Amniotic stem cell (primary cell): ENCODE results near the gene MAST4.

Source experiments
- DNase-seq: peaks from one replicate; lab custom pipeline; 2025; lab: John Stamatoyannopoulos, UW

MAST4 gene

DNA sequence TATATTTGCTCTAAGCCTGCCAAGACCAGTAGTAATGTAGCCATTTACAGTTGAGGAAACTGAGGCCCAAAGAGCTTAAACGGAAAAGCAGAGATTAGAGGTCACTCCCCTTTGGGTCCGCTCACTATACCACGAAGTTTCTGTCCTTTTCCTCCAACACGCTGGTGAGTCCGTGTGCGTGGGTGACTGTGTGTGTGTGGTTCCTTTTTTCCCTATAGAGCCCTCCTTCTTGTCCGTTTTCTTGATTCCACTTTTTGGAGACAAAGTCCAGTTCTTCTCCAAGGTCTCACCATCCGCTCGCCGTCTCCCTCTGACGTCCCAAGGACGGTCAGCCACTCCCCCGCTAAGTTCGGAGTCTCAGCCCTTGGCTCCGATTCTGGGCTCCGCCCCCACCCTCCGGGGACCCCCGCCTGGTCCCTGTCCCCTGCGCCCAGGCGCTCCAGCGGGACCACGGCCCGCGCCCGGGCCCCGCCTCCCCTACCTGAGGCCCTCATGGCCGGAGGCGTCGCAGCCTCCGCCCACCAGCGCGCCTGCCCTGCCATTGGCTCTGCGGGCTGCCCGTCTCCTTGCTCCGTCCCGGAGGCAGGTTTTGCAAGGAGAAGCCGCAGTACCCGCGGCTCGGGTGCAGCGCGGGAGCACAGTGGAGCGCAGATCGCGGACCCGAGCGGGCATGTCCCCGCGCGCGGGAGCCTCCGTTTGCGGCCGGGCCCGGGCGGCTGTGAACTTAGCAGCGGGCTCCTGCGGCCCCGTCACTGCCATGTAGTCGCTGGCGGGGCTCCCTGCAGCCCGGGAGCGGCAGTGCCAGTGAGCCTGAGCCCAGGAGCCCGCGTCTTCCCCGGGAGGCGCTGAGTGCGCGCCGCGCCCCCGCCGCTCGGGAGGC lies at the start of gene MAST4:
MAST4 (plus strand) TSS at position 638 of the 880 bp plus-strand sequence. CDS start 263 bp downstream, outside the sequence.
- DNase-seq: peak; percentile 18

DNA sequence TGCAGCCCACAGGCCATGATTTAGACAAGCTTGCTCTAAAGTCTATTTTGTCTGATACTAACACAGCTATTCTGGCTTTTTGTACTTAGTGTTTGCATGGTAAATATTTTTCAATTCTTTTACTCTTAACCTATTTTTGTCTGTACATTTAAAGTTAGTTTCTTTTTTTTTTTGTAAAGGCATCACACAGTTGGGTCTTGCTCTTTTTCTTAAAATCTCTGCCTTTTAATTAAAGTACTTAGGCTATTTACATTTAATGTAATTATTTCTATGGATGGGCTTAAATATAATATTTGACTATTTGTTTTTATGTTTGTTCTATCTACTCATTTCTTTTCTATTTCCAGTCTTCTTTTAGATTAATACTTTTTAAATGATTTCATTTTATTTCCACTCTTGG lies 49.7 kb upstream of the MAST4 start:
- DNase-seq: no peak

DNA sequence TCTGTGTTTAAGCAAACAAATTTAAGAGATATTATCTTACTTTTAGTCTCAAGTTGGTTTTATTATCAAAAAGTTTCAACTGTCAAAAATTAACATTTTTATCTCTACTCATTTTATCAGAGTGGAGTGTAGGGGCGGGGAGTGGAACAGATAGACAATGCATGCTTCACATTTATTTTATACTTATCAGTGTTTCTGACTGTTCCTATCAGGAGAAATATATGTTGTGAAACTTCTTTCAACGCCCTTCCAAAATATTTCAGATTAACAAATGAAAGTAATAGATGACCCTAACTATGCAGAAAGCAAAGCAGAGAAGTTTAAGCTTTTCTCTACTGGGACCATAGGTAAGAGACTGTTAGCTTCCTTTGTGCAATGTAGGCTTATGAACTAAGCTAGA lies 44.9 kb upstream of the MAST4 start:
- no peak for DNase-seq

DNA sequence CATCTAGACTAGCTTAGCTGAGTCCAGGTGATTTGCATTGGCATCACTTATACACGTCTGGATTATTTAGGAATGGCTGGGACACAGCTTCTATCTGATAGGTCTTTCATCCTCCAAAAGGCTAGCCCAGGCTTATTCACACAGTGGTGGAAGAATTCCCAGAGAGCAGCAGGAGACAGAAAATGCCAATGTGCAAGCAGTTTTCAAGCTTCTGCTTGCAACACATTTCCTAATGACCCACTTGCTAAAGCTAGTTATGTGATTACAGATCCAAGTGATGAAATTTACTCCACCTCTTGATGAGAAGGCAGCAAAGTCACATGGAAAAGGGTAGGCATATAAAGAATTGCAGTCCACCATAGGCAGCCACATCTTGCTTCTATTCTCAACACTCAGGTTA lies 44.2 kb upstream of the MAST4 start:
- DNase-seq: no peak

DNA sequence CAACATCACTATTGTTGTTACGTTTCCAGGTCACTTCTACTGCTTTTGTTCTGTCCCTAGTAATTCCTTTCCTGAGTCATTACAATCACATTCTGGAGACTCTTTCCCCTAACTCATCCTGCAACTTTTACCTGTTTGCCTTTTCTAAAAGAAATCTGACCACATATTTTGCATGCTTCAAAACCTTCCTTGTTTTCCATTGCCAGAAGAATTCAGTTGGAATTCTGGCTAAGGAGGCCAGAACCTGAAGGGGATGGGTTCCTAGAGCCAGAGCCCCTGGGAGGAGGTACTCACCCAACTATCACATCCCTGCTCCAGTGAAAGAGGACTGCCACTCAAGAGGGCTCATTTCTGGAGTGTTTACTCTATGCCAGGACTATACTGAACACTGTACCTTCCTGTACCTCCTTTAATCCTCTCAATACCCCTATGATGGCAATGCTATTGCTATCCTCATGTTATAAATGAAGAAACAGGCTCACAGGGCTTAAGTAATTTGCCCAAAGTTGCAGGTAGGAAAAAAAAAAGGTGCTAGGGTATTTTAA lies 42.8 kb upstream of the MAST4 start:
- DNase-seq: no peak

DNA sequence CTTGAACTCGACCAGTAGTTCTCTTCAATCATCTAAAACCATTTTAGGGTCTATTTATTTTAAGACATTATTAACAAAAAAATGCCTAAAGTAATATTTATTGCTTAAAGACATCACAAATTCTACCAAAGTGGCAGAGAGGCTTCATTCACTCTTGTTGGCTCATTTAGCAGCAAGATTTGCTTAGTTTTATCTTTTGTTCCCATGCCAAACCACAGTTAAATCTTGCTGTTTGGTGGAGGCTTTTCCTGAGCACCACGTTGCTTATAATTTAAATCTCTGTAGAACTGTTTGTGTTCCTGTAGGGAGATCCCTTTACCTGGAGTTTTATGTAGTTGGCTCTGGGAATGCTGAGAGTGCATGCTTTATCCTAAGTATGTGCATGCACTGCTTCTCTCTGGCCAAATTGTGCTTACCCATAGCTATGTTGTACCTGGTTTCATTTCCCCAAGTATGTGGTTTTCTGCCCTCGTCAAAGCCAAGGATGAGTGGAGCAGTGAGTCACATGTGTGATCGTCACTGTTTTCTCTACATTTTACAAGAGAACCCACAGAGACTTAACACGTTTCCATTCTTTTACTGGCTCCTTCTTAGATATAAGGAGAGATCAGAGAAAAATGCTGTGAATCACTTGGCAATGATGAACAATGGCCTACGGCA lies 42.1 kb upstream of the MAST4 start:
- no peak for DNase-seq

DNA sequence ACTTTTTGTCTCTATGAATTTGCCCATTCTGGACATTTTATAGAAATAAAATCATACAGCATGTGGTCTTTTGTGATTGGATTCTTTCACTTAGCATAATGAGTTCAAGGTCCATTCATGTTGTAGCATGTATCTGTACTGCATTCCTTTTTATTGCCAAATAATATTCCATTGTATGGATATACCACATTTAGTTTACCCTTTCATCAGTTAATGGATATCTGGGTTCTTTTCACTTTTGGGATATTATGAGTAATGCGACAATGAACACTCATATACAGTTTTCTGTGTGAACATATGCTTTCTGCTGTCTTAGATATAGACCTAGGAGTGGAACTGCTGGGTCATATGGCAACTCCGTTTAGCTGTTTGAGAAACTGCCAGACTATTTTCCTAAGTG lies 41.3 kb upstream of the MAST4 start:
- no peak for DNase-seq

DNA sequence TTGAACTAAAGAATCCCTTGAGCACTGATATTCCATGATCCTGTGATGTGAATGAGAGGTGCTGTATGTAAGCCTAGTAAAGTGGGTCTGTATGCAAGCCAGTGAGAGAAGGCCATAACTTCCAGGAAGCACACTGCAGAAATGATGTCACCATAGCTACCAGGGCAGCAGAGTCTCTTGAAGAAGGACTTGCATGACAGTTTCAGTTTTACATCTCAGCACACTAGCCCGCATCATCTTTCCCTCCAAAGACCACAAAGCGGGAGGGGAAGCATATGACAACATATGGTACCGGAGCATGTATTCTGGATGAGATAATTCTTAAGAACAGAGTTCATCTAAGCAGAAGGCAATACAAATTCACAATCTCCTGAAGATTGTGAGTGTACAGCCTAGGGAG lies 37.6 kb upstream of the MAST4 start:
- no peak for DNase-seq

DNA sequence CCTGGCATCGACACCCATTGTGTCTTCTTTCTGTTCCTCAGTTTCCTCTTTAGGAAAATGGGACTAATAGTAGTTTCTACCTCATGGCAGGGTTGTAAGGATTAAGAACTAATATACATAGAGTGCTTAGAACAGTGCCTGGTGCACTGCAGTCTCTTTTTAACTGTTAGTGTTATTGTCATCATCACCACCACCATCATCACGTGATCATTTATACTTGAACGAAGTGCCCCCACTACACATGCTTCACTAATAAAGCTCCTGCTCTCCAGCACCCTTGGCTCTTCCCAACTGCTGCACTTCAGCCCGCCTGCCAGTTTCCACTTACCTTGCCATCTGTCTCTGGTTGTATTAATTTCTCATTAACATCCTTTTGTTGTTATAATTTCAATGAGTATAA lies 35.8 kb upstream of the MAST4 start:
- DNase-seq: no peak

DNA sequence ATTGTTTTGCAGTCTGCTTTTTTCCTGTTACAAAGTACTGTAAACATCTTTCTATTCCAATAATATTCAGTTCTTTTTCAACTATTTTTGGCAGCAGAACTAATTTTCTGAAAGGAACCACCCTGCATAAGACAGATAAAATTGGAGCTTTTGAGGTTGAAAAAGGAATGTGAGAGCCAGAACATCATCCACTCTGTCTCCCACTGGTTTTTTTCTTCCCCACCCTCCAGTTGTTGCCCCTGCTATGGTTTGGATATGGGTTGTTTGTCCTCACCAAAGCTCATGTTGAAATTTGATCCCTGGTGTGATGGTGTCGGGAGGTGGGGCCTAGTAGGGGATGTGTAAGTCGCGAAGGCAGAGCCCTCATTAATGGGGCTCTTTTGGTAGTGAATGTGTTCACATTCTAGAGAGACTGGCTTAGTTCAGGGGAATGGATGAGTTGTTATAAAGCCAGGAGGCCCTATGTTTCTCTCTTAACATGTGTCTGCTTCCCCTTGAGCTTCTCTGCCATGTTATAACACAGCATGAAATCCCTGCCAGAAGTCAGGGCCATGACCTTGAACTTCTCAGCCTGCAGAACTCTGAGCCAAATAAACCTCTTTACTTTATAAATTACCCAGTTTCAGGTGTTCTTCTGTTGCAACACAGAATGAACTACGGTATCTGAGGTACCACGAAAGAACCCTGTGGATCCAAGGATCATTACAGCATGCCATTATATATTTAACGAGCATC lies 34.8 kb upstream of the MAST4 start:
- DNase-seq: no peak

DNA sequence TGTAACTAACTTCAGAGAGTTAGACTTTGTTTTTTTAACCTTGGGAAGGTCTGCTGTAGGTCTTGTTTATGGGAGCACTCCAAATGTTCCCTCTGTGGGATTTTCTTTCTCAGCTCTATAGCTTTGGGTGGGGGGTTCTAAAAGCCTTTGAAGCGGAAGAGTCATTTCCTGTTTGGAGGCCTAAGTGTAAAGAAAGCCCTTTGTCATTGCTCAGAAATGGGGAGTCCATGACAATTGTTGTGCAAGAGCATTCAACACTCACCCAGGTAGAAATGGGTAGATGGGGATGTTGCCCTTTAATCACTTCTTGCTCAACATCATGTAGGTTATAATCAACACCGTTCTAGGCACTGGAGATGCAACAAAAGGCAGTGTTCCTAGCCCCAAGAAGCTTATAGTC lies 30.3 kb upstream of the MAST4 start:
- DNase-seq: no peak

DNA sequence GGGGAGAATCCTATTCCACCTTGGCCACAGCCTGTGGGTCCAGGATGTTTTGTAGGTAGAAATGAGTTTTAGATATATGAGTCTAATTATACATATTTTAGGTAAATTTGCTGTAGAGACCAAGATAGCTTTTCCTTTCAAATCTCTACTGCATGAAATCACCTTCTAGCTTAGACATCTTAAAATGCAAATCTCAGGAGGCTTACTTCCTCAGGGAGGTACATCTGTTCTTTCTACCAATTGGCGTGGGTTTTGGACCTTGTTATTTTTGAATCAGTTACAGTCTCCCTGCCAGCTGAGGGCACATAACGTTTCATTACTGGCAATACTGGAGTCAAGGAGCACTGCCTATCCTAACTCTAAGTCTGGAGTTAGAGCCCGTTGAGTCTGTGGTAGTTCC lies 28.7 kb upstream of the MAST4 start:
- no peak for DNase-seq

DNA sequence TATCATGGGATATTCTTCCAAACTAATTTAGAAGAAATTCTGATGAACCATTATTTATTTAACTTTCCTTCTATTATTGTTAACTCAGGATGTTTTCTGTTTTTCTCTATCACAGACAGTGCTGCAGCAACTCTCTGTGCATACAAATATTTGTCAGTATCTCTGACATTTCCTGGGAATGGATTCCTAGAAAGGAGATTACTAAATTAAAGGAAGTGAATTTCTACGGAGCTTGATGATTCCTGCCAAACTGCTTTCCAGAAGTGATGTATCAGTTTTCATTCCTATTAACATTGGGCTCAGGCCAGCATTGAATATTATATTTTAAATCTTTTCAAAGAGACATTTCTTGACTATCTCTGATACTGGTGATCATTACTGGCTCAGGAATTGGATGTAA lies 26.0 kb upstream of the MAST4 start:
- no peak for DNase-seq

DNA sequence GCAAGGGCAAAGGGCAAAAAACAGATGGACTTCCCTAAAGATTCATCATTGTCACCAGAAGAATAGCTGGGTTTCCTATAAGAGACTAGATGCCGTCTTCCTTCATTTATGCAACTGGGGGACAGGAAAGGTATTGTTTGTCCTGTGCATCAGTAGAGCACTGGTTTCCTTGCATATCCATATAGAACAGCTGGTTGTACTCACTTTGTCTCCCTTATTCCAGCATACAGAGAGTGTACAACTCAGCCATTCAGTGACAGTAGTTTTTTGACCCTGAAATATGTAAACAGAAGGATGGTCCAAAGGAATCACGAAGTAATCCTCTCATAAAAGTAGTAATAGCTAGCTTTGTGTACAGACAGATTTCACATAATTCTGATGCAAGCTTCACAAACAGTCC lies 22.5 kb upstream of the MAST4 start:
- DNase-seq: no peak

DNA sequence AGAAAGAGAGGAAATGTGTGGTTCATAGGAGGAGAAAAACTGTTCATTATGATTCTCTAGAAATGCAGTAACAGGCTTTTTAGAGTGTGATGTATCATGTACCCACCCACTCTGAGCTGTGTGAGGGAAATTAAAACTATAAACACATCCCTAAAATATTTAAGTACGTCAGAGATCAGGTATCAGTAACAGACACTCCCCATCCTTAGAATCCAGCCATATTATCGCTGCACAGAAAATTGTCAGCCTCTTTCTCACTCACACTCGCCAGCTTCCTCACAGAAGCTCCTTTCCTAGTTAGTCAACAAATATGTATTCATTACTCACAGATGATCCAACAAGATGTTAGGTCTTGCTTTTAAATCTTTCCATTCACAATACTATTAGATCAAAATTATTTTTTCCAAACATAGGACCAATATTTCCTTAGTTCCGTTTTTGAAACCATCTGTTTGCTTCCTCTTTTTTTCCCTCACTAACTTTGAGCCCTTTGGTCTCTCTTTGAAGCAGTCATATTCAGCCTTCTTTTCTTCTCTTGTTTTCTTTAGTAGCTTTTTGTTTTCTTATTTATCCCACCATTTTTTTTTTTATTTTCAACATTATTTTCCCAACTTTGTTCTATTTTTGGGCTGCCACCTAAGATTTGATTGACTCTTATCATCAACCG lies 13.6 kb upstream of the MAST4 start:
- DNase-seq: no peak

DNA sequence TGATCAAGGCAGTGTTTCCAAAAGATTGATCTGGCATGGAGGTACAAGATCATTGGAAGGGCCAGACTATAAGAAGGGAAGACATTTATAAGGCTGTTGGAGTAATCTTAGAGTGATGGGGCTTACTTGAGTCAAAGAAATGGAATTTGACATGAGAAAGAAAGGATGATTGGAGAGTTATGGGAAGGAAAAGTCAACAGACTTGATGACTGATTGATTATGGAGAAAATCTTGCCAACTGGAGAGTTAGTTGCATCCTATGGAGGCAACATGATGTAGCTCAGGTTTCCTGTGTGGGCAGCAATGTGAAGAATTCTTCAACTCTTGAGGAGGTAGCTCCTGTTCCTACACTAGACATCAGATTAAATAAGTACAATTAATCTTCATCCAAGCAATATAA lies 10.9 kb upstream of the MAST4 start:
- DNase-seq: no peak

DNA sequence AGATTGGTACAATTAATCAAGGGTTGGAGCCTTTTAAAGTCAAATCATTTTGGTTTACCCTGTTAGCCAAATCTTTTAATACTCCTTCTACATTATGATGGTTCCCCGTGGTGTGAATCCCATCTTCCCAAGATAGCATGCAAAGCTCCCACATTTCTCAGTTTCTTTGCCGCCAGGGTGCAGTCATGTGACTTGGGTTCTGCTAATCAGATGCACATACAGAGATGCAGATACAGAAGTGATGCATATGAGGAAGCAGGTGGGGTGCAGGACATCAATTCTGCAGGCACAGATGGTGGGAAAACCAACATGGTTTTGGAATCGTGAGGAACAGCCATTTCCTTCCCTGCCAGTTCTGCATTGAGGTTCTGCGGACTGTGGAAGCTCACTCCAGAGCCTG lies 8.4 kb upstream of the MAST4 start:
- DNase-seq: no peak

DNA sequence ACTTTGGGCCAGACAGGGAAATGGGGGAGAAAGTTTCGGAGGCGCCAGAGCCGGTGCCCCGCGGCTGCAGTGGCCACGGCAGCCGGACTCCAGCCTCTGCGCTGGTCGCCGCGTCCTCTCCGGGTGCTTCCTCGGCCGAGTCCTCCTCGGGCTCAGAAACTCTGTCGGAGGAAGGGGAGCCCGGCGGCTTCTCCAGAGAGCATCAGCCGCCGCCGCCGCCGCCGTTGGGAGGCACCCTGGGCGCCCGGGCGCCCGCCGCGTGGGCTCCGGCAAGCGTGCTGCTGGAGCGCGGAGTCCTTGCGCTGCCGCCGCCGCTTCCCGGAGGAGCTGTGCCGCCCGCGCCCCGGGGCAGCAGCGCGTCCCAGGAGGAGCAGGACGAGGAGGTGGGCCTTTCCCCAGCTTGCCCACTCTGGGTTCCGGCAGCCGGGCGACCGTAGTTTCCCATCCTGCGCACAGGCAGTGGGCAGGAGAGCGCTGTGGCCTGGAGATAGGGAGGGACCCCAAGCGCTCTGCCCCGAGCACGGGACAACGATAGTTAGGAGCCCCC lies 516 bp downstream of the MAST4 start:
- no peak for DNase-seq

DNA sequence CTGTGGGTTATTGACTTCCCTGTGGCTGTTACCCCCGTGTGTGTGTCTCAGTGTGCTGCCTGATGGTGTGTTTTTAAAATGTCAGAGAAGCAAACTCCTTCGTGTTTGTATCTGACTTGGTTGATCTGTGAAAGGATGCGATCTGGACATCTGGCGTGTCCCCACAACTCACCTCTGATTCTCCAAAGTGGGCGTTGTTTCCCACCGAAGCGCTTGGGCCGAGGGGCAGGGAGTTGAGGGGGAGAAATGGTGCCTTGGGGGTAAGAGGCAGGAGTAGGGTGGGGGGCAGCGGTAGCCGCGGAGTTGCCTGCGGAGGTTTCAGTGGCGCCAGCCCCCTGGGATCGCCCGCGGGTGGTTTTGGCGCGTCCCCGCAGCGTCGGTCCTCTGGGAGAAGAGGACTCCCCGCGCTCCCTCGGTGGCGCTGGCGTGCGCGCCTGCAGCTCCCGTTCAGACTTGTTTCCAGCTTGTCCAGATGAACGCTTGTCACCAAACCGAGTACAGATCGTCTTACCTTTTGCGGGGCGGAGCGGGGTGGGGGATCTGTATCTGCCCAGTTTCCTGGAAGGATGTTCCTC lies 1.1 kb downstream of the MAST4 start:
- no peak for DNase-seq

DNA sequence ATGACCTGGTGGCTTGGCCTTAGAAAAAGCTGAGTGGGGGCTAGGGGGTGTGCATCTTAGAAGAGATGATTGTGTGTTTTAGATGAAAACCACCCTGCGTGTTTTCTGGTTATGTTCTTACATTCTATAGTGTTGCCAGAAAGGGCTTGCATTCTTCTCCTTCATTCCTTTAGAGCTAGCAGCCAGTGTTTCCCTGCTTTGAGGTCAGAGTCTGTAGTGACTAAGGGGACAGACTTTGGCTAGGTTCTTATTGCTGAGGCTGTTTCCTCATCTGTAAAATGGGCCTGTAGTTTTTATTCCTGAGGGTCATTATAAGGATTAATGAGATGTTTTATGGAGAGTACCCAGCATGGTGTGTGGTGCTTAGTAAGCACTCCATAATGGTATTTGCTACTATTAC lies 6.4 kb downstream of the MAST4 start:
- no peak for DNase-seq

DNA sequence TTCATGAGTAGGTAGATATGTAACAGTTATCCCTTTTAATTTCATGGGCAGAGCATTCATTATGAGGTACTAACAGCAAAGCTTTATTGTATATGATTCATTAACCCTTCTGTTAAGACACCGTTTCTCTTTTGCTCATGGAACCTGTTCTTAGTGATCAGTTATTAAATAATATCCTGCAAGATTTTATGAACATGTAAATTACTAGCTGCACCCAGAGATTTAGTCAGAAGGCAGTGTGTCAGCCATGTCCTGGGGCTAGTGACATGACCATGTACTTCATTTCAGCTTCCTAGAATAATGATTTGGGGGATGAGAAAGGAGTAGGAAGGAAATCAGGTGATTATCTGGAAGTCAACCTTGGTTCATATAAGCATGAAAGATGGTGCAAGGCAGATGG lies 7.0 kb downstream of the MAST4 start:
- DNase-seq: no peak
